ENCODE data around the gene ADCY2.

ADCY2 gene

GRCh38 chr5:7517006-7517405 is 121.1 kb downstream of the ADCY2 start:
- no peak for DNase-seq

DNA sequence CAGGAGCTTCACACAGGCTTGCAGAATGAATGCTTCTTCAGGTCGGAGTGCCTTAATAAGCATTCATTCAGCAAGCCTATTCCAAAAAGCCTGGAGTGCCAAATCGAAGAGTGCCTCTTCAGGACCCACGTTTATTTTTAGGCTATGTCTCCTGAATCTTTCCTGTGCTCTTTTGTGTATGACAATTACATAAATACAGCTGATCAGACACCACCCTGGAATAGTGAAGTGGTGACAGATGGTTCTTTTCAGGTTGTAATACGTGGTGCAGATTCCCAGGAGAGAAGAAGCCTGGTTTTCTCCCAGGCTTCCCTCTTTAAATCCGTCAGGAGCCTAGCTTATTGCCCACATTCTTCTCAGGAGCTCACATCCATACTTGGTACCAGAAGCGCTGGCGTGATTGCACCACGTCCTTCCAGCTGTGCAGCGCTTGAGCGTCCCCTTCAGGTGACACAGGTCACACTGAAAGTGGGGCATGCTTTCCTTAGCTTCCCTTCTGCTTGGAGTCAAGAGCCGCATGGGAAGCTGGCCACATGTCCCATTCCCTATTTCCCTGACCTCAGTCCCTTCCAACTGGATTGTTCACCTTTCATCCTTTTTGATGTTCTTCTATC is 123.1 kb downstream of the ADCY2 start:
- DNase-seq, result no peak

DNA sequence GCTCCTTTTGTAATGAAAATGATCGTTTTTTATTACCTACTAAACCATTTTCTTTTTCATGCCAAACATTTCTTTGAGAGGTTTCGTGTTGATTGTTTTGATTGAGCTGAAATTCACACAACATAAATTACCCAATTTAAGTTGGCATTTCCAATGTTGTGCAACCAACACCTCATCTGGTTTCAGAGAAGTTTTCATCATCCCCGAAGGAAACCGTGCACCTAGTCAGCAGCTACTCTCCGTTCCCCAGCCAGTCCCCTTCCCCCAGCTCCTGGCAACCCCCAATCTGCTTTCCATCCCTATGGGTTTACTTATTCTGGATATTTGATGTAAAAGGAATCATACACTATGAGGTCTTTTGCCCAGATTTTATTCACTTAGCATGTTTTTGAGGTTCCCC is 123.6 kb downstream of the ADCY2 start:
- DNase-seq, result no peak

- DNase-seq, result no peak
These were observed 133.9 kb downstream of the ADCY2 start for GRCh38 chr5:7529880-7530279.

DNA sequence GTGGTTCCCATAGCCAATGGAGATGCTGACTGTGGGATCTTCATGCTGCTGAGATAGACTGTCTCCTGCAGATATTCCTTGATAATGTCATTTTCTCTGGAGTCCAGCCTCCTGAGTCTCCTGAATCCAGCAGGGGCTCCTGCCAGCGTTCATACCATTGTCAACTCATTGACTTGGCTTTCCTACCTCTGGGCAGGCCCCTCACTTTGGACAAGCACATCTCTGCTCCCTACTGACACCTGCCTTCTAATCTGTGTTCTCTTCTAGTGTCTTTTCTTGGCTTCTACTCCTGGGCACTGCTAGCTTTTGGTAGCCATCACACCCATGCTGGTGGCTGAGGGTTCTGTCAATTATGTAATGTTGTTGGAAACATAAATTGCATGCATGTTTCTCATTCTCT is 138.0 kb downstream of the ADCY2 start:
- DNase-seq, result no peak

DNA sequence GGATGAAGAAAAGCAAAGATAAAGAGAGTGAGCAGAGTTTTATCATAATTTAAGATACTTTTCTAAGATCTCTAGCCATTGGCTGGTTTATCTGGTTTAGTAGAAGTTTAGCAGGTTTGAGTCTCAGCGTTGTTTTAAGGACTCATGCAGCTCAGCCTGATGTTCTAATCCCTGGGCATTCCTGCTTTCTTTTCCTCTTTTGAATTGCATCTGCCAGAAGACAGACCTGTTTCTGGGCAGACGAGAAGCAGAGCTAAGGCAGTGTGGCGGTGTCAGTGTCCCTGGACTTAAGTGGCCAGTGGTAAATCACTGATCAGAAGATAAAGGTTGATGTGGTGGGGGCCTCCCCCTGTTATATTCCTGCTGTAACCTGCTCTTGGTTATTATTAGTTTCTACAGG is 138.6 kb downstream of the ADCY2 start:
- no peak for DNase-seq

- DNase-seq, result no peak
These were observed 141.6 kb downstream of the ADCY2 start for GRCh38 chr5:7537573-7537972.

DNA sequence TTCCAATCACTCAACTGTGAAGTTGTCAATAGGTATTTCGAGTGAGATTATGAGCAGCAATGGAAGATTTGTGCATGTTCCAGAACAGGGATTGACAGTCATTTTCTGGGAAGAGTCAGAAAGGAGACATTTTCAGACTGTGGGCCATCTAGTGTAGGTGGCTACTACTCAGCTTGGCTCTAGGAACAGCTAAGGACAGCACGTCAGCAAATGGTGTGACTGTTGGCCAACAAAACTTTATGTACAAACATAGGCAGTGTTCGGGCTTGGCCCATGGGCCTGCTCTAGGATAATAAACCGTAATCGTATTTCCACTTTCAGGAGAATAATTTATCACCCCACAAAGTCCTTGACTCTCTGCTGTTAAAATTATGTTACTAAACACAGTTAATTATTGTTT is 143.6 kb downstream of the ADCY2 start:
- no peak for DNase-seq

DNA sequence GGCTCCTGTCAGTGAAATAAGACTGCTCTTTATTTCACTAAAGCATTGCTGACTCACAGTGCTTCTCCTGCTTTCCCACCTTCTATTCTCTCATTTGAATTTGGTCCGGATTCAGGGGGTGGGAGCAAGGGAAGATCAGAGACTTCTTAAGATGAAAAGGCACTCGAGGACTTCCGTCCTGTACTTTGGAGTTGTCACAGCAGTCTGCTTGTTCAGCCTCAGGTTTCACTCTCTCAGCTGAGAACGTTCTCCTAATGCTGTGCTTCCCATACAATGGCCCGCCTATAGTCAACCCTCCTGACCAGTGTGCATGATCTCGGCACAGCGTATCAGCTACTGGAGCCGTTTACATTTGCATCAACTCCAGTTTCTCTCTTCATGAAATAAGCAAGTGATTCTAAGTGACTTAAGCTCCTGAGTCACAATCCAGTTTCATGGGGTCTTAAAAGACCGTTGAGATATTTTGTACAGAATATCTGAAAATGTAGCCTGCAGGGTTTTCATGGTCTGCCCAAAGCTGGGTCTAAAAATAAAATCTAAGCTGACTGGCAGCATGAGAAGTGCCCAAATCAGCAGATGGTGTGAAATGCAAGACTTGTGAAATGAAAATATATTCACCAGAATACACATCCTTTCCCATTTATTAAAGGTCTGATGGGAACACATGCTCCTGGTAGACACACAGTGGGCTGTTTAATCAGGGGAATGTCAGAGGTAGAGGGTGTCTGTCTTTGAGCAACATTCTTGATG is 145.0 kb downstream of the ADCY2 start:
- DNase-seq, result no peak

DNA sequence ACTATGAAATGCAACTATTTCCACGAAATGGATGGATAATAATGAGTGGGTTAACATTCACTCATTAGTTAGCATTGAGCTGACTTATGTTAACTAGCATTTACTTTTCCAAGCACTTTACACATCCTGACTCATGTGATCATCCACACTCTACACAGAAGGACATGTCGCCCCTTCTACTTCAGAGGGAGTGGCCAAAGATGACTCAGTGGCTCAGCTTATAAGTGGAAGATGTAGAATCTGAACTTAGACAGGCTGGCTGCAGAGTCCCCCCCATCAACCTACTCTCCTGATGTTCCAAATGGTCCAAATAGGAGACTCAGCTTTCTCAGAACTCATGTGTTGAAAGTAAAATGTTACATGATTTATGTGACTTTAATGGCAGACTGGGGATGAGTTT is 146.0 kb downstream of the ADCY2 start:
- DNase-seq, result no peak

DNA sequence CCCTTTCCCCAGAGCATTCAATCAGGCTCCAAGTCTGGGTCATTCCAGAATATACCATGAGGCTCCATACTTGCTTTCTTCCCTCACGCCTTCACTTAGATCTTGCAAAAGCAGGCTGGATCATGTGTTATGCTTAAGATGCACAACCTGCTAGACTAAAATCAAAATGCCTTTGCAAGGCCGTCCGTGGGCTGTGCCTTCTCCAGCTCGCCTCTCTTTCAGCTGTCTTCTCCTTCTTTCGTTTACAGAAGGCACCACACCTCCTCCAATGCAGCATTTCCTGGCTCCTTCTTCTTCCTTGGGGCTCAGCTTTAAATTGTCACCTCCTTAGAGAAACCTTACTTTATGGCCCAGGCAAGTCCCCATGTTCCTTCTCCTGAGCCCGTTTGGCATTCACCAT is 150.6 kb downstream of the ADCY2 start:
- DNase-seq, result no peak

- no peak for DNase-seq
These were observed 152.7 kb downstream of the ADCY2 start for GRCh38 chr5:7548596-7548995.

- DNase-seq, result no peak
These were observed 169.6 kb downstream of the ADCY2 start for GRCh38 chr5:7565559-7565958.

- no peak for DNase-seq
These were observed 180.2 kb downstream of the ADCY2 start for GRCh38 chr5:7576023-7576715.

- no peak for DNase-seq
These were observed 181.4 kb downstream of the ADCY2 start for GRCh38 chr5:7577381-7577780.

- no peak for DNase-seq
These were observed 182.1 kb downstream of the ADCY2 start for GRCh38 chr5:7578071-7578470.

GRCh38 chr5:7584749-7585148 is 188.8 kb downstream of the ADCY2 start:
- no peak for DNase-seq

DNA sequence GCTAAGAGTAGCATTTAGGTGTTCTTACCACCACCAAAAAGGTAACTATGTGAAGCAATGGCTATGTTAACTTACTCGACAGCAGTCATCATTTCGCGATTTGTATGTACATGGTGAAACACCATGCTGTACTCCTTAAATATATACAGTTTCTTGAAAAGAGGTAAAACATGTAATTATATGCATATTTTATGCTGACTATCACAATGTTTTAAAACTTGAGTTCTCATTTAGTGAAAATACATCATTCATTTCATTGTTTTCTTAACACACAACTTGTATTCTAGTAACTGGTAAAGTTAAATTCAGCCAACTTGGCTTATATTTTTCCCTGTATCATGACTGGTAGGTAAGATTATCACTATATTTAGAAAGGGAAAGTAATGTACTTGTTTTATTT is 189.9 kb downstream of the ADCY2 start:
- DNase-seq, result no peak

DNA sequence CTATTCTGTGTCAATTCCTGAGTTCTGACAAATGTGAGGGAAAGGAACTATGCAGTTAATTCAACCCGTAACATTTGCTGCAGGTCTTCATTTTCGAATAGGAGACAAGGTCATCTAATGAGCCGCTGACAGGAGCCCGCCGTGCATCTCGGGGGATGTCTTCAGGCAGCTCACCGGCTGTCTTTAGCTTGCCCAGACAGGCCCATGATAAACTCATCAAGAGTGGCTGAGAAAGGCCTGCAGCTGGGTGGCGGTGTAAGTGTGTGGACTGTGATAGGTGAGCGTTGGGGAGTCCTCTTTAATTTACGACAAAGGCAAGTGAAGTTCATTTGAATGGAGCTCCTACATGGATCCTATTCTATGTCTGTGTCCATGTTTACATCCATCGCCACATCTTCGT is 190.5 kb downstream of the ADCY2 start:
- no peak for DNase-seq

DNA sequence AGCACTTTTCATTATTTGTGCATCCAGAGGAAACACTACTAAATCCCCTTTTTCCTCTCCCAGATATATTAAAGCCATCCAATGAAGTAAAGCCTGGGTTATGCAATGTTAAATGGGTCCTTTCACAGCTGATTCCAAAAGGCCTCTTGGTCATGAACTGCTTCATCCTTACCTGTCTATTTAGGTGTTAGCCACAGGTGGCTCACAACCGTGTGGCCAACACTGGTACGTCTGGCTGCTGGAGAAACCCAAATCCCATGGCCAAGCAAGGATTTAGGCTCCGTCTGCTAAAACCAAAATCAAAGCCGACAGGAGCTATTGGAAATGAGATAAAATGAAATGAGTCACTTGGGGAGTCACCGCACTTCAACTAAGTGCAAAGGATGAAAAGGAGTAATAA is 193.9 kb downstream of the ADCY2 start:
- no peak for DNase-seq

- DNase-seq, result no peak
These were observed 197.0 kb downstream of the ADCY2 start for GRCh38 chr5:7592910-7593309.

- DNase-seq, result no peak
These were observed 201.2 kb downstream of the ADCY2 start for GRCh38 chr5:7597059-7597642.

GRCh38 chr5:7606840-7607465 is 211.0 kb downstream of the ADCY2 start:
- DNase-seq, result no peak
